ENCODE measurements around the gene RASSF3.
A peak's percentile ranks its signal among the peaks of the same experiment; 100 is the strongest.

DNA sequence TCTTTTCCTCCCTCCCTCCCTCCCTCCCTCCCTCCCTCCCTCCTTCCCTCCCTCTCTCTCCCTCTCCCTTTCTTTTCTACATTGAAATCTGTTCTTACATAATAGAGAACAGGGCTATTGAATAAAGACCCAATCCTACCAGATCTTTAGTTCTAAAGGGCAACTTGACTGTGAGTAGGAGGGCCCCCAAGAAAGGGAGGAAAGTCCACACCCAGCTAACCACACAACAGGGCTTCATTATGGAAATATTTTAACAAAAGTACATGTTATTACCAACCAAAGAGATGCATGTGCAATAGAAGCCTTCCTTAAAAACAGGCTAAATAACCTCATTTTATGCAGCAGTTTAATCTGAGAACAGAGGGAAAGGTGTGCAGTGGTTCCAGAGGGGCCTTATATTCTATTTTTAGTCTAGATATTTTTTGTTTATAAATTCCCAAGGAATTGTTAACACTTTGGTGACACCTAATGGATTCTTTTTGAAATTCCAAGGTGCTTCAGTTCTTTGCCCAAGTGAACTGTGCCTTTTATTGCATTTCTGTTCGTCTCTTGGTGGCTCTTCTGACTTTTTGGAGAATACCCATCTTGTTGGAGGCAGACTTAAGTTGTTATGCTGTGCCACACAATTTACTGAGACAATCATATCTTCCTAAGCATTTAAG lies 85.9 kb downstream of the RASSF3 start:
- TF ChIP-seq, protein P1, sequence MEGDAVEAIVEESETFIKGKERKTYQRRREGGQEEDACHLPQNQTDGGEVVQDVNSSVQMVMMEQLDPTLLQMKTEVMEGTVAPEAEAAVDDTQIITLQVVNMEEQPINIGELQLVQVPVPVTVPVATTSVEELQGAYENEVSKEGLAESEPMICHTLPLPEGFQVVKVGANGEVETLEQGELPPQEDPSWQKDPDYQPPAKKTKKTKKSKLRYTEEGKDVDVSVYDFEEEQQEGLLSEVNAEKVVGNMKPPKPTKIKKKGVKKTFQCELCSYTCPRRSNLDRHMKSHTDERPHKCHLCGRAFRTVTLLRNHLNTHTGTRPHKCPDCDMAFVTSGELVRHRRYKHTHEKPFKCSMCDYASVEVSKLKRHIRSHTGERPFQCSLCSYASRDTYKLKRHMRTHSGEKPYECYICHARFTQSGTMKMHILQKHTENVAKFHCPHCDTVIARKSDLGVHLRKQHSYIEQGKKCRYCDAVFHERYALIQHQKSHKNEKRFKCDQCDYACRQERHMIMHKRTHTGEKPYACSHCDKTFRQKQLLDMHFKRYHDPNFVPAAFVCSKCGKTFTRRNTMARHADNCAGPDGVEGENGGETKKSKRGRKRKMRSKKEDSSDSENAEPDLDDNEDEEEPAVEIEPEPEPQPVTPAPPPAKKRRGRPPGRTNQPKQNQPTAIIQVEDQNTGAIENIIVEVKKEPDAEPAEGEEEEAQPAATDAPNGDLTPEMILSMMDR (conservative IDR thresholded peaks at IDR 0.05; ENCODE audit: low read length) = peak; percentile 45
- TF ChIP-seq EZH2phosphoT487 (IDR thresholded peaks at IDR 0.05; ENCODE audit: borderline replicate concordance) = no peak
